Liver (tissue), 9 donors: ENCODE measurements around the gene SP100. TPM values are rescaled to one million over a fixed set of nuclear protein-coding genes. Genes with fewer than 3 reads are reported as not detected.

Experiments used
- DNase-seq: peaks from one replicate; pipeline ENCODE4 v3.0.0-alpha.2; 2017; ENCODE audit warnings: low spot score
- H3K27ac ChIP-seq, 2 donors: one replicate each; pipeline ENCODE4 v1.7.0; 2013; ENCODE audit warnings: inconsistent platforms in 2 of 2, low read length in 2 of 2, control low read depth in 1 of 2, low read depth in 1 of 2, mild to moderate bottlenecking in 1 of 2
- H3K27me3 ChIP-seq, 4 donors: one replicate each; pipeline versions ENCODE4 v1.6.1 to v1.7.0; 2013; ENCODE audit warnings: low read length in 3 of 4, inconsistent platforms in 1 of 4, mild to moderate bottlenecking in 1 of 4, moderate library complexity in 1 of 4; ENCODE audit not compliant: control insufficient read depth in 4 of 4, insufficient read depth in 4 of 4
- H3K36me3 ChIP-seq, 4 donors: one replicate each; pipeline versions ENCODE4 v1.6.1 to v1.7.0; 2013; ENCODE audit warnings: low read length in 3 of 4, mild to moderate bottlenecking in 3 of 4, low read depth in 1 of 4, moderate library complexity in 1 of 4; ENCODE audit not compliant: control insufficient read depth in 4 of 4, insufficient read depth in 3 of 4
- H3K4me1 ChIP-seq, 4 donors: one replicate each; pipeline versions ENCODE4 v1.6.1 to v1.7.0; 2013; ENCODE audit warnings: low read length in 3 of 4, mild to moderate bottlenecking in 3 of 4, moderate library complexity in 1 of 4; ENCODE audit not compliant: control insufficient read depth in 4 of 4, insufficient read depth in 4 of 4
- H3K4me3 ChIP-seq, 3 donors: one replicate each; pipeline versions ENCODE4 v1.6.1 to v1.7.0; 2013; ENCODE audit warnings: low read length in 3 of 3, control low read depth in 1 of 3, low read depth in 1 of 3, mild to moderate bottlenecking in 1 of 3
- H3K9ac ChIP-seq, 2 donors: one replicate each; pipeline ENCODE4 v1.7.0; 2013; ENCODE audit warnings: low read length in 2 of 2, mild to moderate bottlenecking in 2 of 2, moderate library complexity in 2 of 2, control low read depth in 1 of 2, low read depth in 1 of 2
- H3K9me3 ChIP-seq, 4 donors: one replicate each; pipeline versions ENCODE4 v1.6.1 to v1.7.0; 2013; ENCODE audit warnings: low read length in 3 of 4; ENCODE audit not compliant: control insufficient read depth in 4 of 4
- EGR1 ChIP-seq, 2 donors: IDR thresholded peaks; 2 replicates each; pipeline ENCODE4 v1.6.1; 2016 to 2018; ENCODE audit warnings: antibody characterized with exemption in 2 of 2, low read depth in 2 of 2
- FOXA1 ChIP-seq: IDR thresholded peaks from 2 replicates; pipeline ENCODE4 v1.6.1; 2016; ENCODE audit warnings: antibody characterized with exemption
- FOXA2 ChIP-seq: IDR thresholded peaks from 2 replicates; pipeline ENCODE4 v1.6.1; 2016; ENCODE audit warnings: antibody characterized with exemption
- GABPA ChIP-seq, 2 donors: IDR thresholded peaks in 1 of 2; conservative IDR thresholded peaks in 1 of 2; 2 replicates each; pipeline ENCODE4 v1.6.1; 2016; ENCODE audit warnings: antibody characterized with exemption in 2 of 2, mild to moderate bottlenecking in 1 of 2, moderate library complexity in 1 of 2
- HNF4A ChIP-seq, 2 donors: conservative IDR thresholded peaks; 2 replicates each; pipeline ENCODE4 v1.6.1; 2016; ENCODE audit warnings: antibody characterized with exemption in 2 of 2, mild to moderate bottlenecking in 2 of 2
- HNF4G ChIP-seq: IDR thresholded peaks from 2 replicates; pipeline ENCODE4 v1.6.1; 2016; ENCODE audit warnings: antibody characterized with exemption
- JUND ChIP-seq, 2 donors: IDR thresholded peaks; 2 replicates each; pipeline ENCODE4 v1.6.1; 2016; ENCODE audit warnings: antibody characterized with exemption in 2 of 2
- NR2F2 ChIP-seq: IDR thresholded peaks from 2 replicates; pipeline ENCODE4 v1.6.1; 2016; ENCODE audit warnings: antibody characterized with exemption
- RAD21 ChIP-seq, 2 donors: IDR thresholded peaks; 2 replicates each; pipeline ENCODE4 v1.6.1; 2016; ENCODE audit warnings: antibody characterized with exemption in 2 of 2, mild to moderate bottlenecking in 2 of 2
- RXRA ChIP-seq, 2 donors: IDR thresholded peaks; 2 replicates each; pipeline ENCODE4 v1.6.1; 2017 to 2018; ENCODE audit warnings: antibody characterized with exemption in 2 of 2, mild to moderate bottlenecking in 1 of 2
- SP1 ChIP-seq: IDR thresholded peaks from 2 replicates; pipeline ENCODE4 v1.6.1; 2018; ENCODE audit warnings: antibody characterized with exemption, mild to moderate bottlenecking
- TAF1 ChIP-seq: conservative IDR thresholded peaks from 2 replicates; pipeline ENCODE4 v1.6.1; 2016; ENCODE audit warnings: antibody characterized with exemption, mild to moderate bottlenecking
- YY1 ChIP-seq: IDR thresholded peaks from 2 replicates; pipeline ENCODE4 v1.6.1; 2016; ENCODE audit warnings: antibody characterized with exemption, mild to moderate bottlenecking
- WGBS: extraction: QIAGEN DNeasy Blood & Tissue Kit; methylation state at CpG from one replicate; pipeline ENCODE4 v1.1.7; 2013; 5-methylcytosine and 5-hydroxymethylcytosine counted together
- polyA plus RNA-seq, 2 donors: library from polyadenylated mRNA; stranded (reverse) in 1 of 2; unstranded in 1 of 2; fragments of 200-250 nt in 1 of 2; fragments of >200 nt in 1 of 2; fragmentation: Nextera tagmentation in 1 of 2; extraction: Ambion mirVana in 1 of 2; gene quantifications; one replicate each; pipeline versions ENCODE4 v1.2.1 to v1.2.3, GENCODE V29; 2013 to 2015
- total RNA-seq, 2 donors: library from RNA; depleted of rRNA; stranded (reverse); fragments of >200 nt; gene quantifications; one replicate each; pipeline ENCODE4 v1.2.3, GENCODE V29; 2014
- TF ChIP-seq, protein P1 (sequence below): fragments of 150-350 bp; IDR thresholded peaks from 2 replicates; pipeline ENCODE4 v1.5.1; 2017; ENCODE audit warnings: improper control_type of control experiment, low read depth, low read length; ENCODE audit not compliant: missing input control
- TF ChIP-seq, protein P2 (sequence below): IDR thresholded peaks from 2 replicates; pipeline ENCODE4 v1.6.1; 2016; ENCODE audit warnings: antibody characterized with exemption
- TF ChIP-seq, protein P3 (sequence below): IDR thresholded peaks from 2 replicates; pipeline ENCODE4 v1.6.1; 2016; ENCODE audit warnings: antibody characterized with exemption
- TF ChIP-seq, protein P4 (sequence below): IDR thresholded peaks from 2 replicates; pipeline ENCODE4 v1.6.1; 2016; ENCODE audit warnings: antibody characterized with exemption
- TF ChIP-seq, protein P5 (sequence below): IDR thresholded peaks from 2 replicates; pipeline ENCODE4 v1.6.1; 2016; ENCODE audit warnings: antibody characterized with exemption, mild to moderate bottlenecking
- donor health status: healthy.
- donor health status: healthy.
- donor health status: healthy.
- donor health status: healthy.
- donor health status: healthy.

SP100 gene
- total and polyA plus RNA-seq, 4 donors = 21.9 to 45.5 (median 33.1) TPM

DNA sequence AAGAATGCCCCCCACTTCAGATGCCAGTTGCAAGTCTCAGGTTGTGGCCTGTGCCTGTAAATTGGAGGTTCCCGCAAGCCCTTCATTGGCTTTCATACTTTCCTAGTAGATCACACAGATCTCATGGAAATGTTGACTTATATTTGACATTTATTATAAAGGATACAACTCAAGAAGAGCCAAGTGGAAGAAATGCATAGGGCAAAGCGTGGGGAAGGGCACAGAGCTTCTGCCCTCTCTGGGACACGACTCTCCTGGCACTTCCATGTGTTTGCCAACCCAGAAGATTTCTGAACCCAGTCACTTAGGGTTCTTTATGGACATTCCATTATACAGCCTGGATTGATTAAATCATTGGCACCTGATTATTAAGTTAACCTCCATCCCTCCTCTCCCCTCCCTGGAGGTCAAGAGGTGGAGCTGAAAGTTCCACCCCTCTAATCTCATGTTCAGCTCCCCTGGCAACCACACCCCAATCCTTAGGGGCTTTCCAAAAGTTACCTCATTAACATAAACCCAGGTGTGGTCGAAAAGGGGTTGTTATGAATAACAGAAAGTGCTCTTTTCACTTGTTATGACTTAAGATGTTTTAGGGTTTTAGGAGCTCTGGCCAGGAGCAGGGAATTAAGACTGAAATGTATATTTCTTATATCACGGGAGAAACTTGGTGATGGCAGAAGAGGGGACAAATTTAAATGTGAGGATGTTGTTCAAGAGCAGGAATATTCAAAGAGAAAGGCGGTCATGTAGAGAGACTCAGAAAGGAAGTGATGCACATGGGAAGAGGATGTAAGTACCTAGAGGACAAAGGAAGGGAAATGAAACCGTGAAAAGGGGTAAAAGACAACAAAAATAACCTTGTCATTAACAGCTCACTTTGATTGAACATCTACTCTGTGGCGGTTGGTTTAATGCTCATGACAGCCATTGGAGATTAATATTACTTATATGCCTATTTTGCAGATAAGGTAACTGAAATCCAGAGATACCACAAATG lies 31.8 kb downstream of the SP100 start:
- Histone ChIP-seq H3K9me3 (no peaks in the 10 kb centered on the region), H3K27me3 (no peaks in the 10 kb centered on the region), H3K27ac (no peak overlapping the region), H3K9ac (no peak overlapping the region), H3K4me1 (no peaks in the 10 kb centered on the region), H3K36me3 (peaks cover 14 to 59% (median 39%) of the 10 kb centered on the region in 4 donors), H3K4me3 (no peak overlapping the region)
- 89% methylated on average over 8 of the region's 8 CpGs for WGBS
- TF ChIP-seq, protein P1, sequence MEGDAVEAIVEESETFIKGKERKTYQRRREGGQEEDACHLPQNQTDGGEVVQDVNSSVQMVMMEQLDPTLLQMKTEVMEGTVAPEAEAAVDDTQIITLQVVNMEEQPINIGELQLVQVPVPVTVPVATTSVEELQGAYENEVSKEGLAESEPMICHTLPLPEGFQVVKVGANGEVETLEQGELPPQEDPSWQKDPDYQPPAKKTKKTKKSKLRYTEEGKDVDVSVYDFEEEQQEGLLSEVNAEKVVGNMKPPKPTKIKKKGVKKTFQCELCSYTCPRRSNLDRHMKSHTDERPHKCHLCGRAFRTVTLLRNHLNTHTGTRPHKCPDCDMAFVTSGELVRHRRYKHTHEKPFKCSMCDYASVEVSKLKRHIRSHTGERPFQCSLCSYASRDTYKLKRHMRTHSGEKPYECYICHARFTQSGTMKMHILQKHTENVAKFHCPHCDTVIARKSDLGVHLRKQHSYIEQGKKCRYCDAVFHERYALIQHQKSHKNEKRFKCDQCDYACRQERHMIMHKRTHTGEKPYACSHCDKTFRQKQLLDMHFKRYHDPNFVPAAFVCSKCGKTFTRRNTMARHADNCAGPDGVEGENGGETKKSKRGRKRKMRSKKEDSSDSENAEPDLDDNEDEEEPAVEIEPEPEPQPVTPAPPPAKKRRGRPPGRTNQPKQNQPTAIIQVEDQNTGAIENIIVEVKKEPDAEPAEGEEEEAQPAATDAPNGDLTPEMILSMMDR = no peak
- no peak for TF ChIP-seq HNF4G
- TF ChIP-seq YY1 = no peak
- TF ChIP-seq RXRA (IDR thresholded peaks at IDR 0.05) = no peak
- TF ChIP-seq, protein P2, sequence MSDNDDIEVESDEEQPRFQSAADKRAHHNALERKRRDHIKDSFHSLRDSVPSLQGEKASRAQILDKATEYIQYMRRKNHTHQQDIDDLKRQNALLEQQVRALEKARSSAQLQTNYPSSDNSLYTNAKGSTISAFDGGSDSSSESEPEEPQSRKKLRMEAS = no peak
- TF ChIP-seq, protein P3, sequence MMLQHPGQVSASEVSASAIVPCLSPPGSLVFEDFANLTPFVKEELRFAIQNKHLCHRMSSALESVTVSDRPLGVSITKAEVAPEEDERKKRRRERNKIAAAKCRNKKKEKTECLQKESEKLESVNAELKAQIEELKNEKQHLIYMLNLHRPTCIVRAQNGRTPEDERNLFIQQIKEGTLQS = no peak
- TF ChIP-seq FOXA2 = no peak
- TF ChIP-seq, protein P4, sequence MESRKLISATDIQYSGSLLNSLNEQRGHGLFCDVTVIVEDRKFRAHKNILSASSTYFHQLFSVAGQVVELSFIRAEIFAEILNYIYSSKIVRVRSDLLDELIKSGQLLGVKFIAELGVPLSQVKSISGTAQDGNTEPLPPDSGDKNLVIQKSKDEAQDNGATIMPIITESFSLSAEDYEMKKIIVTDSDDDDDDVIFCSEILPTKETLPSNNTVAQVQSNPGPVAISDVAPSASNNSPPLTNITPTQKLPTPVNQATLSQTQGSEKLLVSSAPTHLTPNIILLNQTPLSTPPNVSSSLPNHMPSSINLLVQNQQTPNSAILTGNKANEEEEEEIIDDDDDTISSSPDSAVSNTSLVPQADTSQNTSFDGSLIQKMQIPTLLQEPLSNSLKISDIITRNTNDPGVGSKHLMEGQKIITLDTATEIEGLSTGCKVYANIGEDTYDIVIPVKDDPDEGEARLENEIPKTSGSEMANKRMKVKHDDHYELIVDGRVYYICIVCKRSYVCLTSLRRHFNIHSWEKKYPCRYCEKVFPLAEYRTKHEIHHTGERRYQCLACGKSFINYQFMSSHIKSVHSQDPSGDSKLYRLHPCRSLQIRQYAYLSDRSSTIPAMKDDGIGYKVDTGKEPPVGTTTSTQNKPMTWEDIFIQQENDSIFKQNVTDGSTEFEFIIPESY = no peak
- TF ChIP-seq HNF4A (conservative IDR thresholded peaks at IDR 0.05) = no peak
- TF ChIP-seq EGR1 (IDR thresholded peaks at IDR 0.05; ENCODE audit: low read depth in 2 of 2) = no peak
- TF ChIP-seq, protein P5, sequence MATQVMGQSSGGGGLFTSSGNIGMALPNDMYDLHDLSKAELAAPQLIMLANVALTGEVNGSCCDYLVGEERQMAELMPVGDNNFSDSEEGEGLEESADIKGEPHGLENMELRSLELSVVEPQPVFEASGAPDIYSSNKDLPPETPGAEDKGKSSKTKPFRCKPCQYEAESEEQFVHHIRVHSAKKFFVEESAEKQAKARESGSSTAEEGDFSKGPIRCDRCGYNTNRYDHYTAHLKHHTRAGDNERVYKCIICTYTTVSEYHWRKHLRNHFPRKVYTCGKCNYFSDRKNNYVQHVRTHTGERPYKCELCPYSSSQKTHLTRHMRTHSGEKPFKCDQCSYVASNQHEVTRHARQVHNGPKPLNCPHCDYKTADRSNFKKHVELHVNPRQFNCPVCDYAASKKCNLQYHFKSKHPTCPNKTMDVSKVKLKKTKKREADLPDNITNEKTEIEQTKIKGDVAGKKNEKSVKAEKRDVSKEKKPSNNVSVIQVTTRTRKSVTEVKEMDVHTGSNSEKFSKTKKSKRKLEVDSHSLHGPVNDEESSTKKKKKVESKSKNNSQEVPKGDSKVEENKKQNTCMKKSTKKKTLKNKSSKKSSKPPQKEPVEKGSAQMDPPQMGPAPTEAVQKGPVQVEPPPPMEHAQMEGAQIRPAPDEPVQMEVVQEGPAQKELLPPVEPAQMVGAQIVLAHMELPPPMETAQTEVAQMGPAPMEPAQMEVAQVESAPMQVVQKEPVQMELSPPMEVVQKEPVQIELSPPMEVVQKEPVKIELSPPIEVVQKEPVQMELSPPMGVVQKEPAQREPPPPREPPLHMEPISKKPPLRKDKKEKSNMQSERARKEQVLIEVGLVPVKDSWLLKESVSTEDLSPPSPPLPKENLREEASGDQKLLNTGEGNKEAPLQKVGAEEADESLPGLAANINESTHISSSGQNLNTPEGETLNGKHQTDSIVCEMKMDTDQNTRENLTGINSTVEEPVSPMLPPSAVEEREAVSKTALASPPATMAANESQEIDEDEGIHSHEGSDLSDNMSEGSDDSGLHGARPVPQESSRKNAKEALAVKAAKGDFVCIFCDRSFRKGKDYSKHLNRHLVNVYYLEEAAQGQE = no peak
- no peak for TF ChIP-seq SP1
- no peak for TF ChIP-seq TAF1
- TF ChIP-seq RAD21 (IDR thresholded peaks at IDR 0.05) = no peak
- TF ChIP-seq JUND (IDR thresholded peaks at IDR 0.05) = no peak
- TF ChIP-seq FOXA1 = no peak
- TF ChIP-seq GABPA (IDR thresholded peaks at IDR 0.05 in 1 of 2, conservative IDR thresholded peaks at IDR 0.05 in 1 of 2) = no peak
- no peak for TF ChIP-seq NR2F2
- DNase-seq = no peak
